ENCODE results near the gene SYDE1. TPM values are rescaled to one million over a fixed set of nuclear protein-coding genes. Genes with fewer than 3 reads are reported as not detected.
"Not testable (repeated sequence)": the region's sequence is repeated elsewhere in the genome, so short reads cannot be mapped to it uniquely, and the experiment has no call there.

The SYDE1 gene
- not detected for total RNA-seq
- not detected for total RNA-seq (2013)

- ATAC-seq (no peak), DNase-seq (peak in 1 of 2 donors; percentile 35)
- H3K4me1 ChIP-seq (ENCODE audit: control insufficient read depth, insufficient read depth, low read length), result peaks cover 13% of the 10 kb centered on the region
- no peaks in the 10 kb centered on the region for H3K36me3 ChIP-seq (ENCODE audit: control insufficient read depth, insufficient read depth, low read length)
- H3K27me3 Mint-ChIP-seq (ENCODE audit: low read depth in 2 of 2), result peaks cover 32 to 37% of the 10 kb centered on the region in 2 donors
- 2% methylated on average over 77 of the region's 78 CpGs for WGBS (ENCODE audit: insufficient coverage)
- peaks cover 14% of the 10 kb centered on the region for H3K9me3 ChIP-seq (ENCODE audit: control insufficient read depth, insufficient read depth, low read length)
- H3K4me3 ChIP-seq (ENCODE audit: low read length), result no peak within 1 kb of the TSS
- H3K27ac Mint-ChIP-seq, result no peak within 1 kb of the TSS
- peaks cover 5 to 15% of the 10 kb centered on the region in 2 donors for H3K4me1 Mint-ChIP-seq
- no peak for TF ChIP-seq CTCF (IDR thresholded peaks at IDR 0.05)
- peaks cover 8 to 10% of the 10 kb centered on the region in 2 donors for H3K9me3 Mint-ChIP-seq
- no peak within 1 kb of the TSS for H3K27ac ChIP-seq (ENCODE audit: low read length)
- peak within 1 kb of the TSS; percentile 67 for H3K4me3 Mint-ChIP-seq
- peaks cover 10% of the 10 kb centered on the region for H3K36me3 Mint-ChIP-seq
- intact Hi-C loops (cut with micrococcal nuclease), result no loop called here
- H3K27me3 ChIP-seq (ENCODE audit: control insufficient read depth, insufficient read depth, low read length), result peaks cover 9% of the 10 kb centered on the region
Measured at GRCh38 chr19:15107061-15108010, at the start of gene SYDE1. Gene SYDE1 (plus strand): TSS chr19:15107401. CDS start chr19:15107434, 33 bp downstream.

GRCh38 chr19:15062036-15062435, 45.2 kb upstream of the SYDE1 start:
- no peaks in the 10 kb centered on the region for H3K9me3 ChIP-seq (ENCODE audit: control insufficient read depth, insufficient read depth, low read length)
- Mint-ChIP-seq H3K27me3 (ENCODE audit: low read depth in 2 of 2) (peaks cover 22 to 39% of the 10 kb centered on the region in 2 donors), H3K9me3 (no peaks in the 10 kb centered on the region), H3K4me3 (no peak overlapping the region), H3K4me1 (no peaks in the 10 kb centered on the region), H3K27ac (no peak overlapping the region), H3K36me3 (no peaks in the 10 kb centered on the region)
- no peaks in the 10 kb centered on the region for H3K36me3 ChIP-seq (ENCODE audit: control insufficient read depth, insufficient read depth, low read length)
- TF ChIP-seq CTCF (IDR thresholded peaks at IDR 0.05), result no peak
- H3K27me3 ChIP-seq (ENCODE audit: control insufficient read depth, insufficient read depth, low read length), result no peaks in the 10 kb centered on the region
- ATAC-seq (no peak), DNase-seq (no peak)
- 85% methylated on average over 12 of the region's 12 CpGs for WGBS (ENCODE audit: insufficient coverage)
- H3K27ac ChIP-seq (ENCODE audit: low read length), result no peak overlapping the region
- no peaks in the 10 kb centered on the region for H3K4me1 ChIP-seq (ENCODE audit: control insufficient read depth, insufficient read depth, low read length)
- intact Hi-C loops (cut with micrococcal nuclease), result no loop called here
- no peak overlapping the region for H3K4me3 ChIP-seq (ENCODE audit: low read length)

GRCh38 chr19:15070386-15070785, 36.8 kb upstream of the SYDE1 start:
- ATAC-seq; H3K9me3 ChIP-seq (ENCODE audit: control insufficient read depth, insufficient read depth, low read length); intact Hi-C loops (cut with micrococcal nuclease); H3K27ac Mint-ChIP-seq; H3K36me3 Mint-ChIP-seq; H3K9me3 Mint-ChIP-seq; H3K4me3 ChIP-seq (ENCODE audit: low read length); H3K27ac ChIP-seq (ENCODE audit: low read length); H3K4me3 Mint-ChIP-seq; H3K36me3 ChIP-seq (ENCODE audit: control insufficient read depth, insufficient read depth, low read length); H3K27me3 ChIP-seq (ENCODE audit: control insufficient read depth, insufficient read depth, low read length); DNase-seq; H3K4me1 Mint-ChIP-seq; H3K4me1 ChIP-seq (ENCODE audit: control insufficient read depth, insufficient read depth, low read length): not testable (repeated sequence)
- WGBS (ENCODE audit: insufficient coverage), result 84% methylated on average over 4 of the region's 4 CpGs
- peaks cover 8 to 12% of the 10 kb centered on the region in 2 donors for H3K27me3 Mint-ChIP-seq (ENCODE audit: low read depth in 2 of 2)

- Mint-ChIP-seq H3K4me1 (no peaks in the 10 kb centered on the region), H3K27ac (no peak overlapping the region), H3K36me3 (no peaks in the 10 kb centered on the region), H3K27me3 (ENCODE audit: low read depth in 2 of 2) (peaks cover 0 to 3% of the 10 kb centered on the region in 2 donors), H3K4me3 (no peak overlapping the region), H3K9me3 (no peaks in the 10 kb centered on the region)
- Histone ChIP-seq H3K36me3 (ENCODE audit: control insufficient read depth, insufficient read depth, low read length) (no peaks in the 10 kb centered on the region), H3K27ac (ENCODE audit: low read length) (no peak overlapping the region), H3K27me3 (ENCODE audit: control insufficient read depth, insufficient read depth, low read length) (no peaks in the 10 kb centered on the region), H3K9me3 (ENCODE audit: control insufficient read depth, insufficient read depth, low read length) (no peaks in the 10 kb centered on the region), H3K4me3 (ENCODE audit: low read length) (no peak overlapping the region), H3K4me1 (ENCODE audit: control insufficient read depth, insufficient read depth, low read length) (no peaks in the 10 kb centered on the region)
- ATAC-seq, result no peak
- TF ChIP-seq CTCF (IDR thresholded peaks at IDR 0.05), result no peak
- intact Hi-C loops (cut with micrococcal nuclease), result no loop called here
- DNase-seq, result no peak
- WGBS (ENCODE audit: insufficient coverage), result 83% methylated on average over 23 of the region's 23 CpGs
Measured at GRCh38 chr19:15072930-15073647, 34.1 kb upstream of the SYDE1 start.

Data from natural killer cell (primary cell).